Measurements from ENCODE around the gene TMEM259.

TMEM259 gene

GRCh38 chr19:982567-983170 lies 38.3 kb downstream of the TMEM259 start:
- peak; percentile 76 for DNase-seq

- DNase-seq: no peak
Observed at GRCh38 chr19:980133-980998, 40.6 kb downstream of the TMEM259 start.

- no peak for DNase-seq
Observed at GRCh38 chr19:979318-979741, 41.6 kb downstream of the TMEM259 start.

- DNase-seq: no peak
Observed at GRCh38 chr19:977058-977464, 43.9 kb downstream of the TMEM259 start.

- DNase-seq: no peak
Observed at GRCh38 chr19:976476-976875, 44.4 kb downstream of the TMEM259 start.

GRCh38 chr19:974564-975257 lies 46.2 kb downstream of the TMEM259 start:
- DNase-seq: no peak

GRCh38 chr19:973726-974563 lies 47.0 kb downstream of the TMEM259 start:
- no peak for DNase-seq

GRCh38 chr19:972281-972680 lies 48.6 kb downstream of the TMEM259 start:
- DNase-seq: no peak

GRCh38 chr19:971795-972194 lies 49.1 kb downstream of the TMEM259 start:
- DNase-seq: no peak

GRCh38 chr19:970695-971094 lies 50.2 kb downstream of the TMEM259 start:
- no peak for DNase-seq

GRCh38 chr19:966485-967088 lies 54.3 kb downstream of the TMEM259 start:
- no peak for DNase-seq

GRCh38 chr19:964761-965694 lies 55.9 kb downstream of the TMEM259 start:
- no peak for DNase-seq

- no peak for DNase-seq
Observed at GRCh38 chr19:964116-964520, 56.8 kb downstream of the TMEM259 start.

- no peak for DNase-seq
Observed at GRCh38 chr19:963486-963951, 57.4 kb downstream of the TMEM259 start.

- no peak for DNase-seq
Observed at GRCh38 chr19:962683-963400, 58.1 kb downstream of the TMEM259 start.

- DNase-seq: no peak
Observed at GRCh38 chr19:961866-962620, 58.9 kb downstream of the TMEM259 start.

GRCh38 chr19:960601-960938 lies 60.4 kb downstream of the TMEM259 start:
- no peak for DNase-seq

- no peak for DNase-seq
Observed at GRCh38 chr19:960020-960419, 60.9 kb downstream of the TMEM259 start.

All from CD4-positive, alpha-beta T cell treated with Interleukin-21 for 1 hour (primary cell).